ENCODE measurements around the gene ALDH1A1.

DNA sequence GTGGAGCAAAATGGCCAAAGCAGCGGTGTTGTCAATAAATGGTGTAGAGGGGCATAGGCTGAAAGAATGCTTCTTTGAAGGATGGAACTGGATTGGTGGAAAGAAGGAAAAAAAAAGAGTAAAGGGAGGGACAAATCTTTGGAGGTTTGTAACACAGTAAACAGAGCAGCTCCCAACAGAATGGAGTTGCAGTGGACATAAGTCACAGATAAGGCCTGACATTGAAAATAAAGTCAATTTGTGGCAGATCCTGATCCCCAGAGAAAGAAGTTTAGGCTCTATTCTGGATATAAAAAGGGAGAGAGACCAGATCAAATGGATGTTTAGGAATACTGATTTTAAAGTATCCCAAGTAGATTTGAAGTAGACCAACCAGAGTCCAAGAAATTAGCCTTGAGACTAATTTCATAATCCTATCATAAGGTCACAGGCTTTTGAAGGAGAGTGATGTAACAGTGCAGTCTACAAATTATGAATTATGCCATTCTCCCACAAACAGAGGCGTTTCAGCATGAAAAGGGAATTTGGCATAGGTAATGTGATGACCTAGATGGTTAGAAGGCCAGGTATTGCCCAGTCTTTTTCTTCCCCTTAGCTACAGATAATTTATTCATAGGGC is 8.9 kb downstream of the ALDH1A1 start:
- TF ChIP-seq, protein P1, sequence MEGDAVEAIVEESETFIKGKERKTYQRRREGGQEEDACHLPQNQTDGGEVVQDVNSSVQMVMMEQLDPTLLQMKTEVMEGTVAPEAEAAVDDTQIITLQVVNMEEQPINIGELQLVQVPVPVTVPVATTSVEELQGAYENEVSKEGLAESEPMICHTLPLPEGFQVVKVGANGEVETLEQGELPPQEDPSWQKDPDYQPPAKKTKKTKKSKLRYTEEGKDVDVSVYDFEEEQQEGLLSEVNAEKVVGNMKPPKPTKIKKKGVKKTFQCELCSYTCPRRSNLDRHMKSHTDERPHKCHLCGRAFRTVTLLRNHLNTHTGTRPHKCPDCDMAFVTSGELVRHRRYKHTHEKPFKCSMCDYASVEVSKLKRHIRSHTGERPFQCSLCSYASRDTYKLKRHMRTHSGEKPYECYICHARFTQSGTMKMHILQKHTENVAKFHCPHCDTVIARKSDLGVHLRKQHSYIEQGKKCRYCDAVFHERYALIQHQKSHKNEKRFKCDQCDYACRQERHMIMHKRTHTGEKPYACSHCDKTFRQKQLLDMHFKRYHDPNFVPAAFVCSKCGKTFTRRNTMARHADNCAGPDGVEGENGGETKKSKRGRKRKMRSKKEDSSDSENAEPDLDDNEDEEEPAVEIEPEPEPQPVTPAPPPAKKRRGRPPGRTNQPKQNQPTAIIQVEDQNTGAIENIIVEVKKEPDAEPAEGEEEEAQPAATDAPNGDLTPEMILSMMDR (IDR thresholded peaks at IDR 0.05): no peak
- TF ChIP-seq EZH2 (IDR thresholded peaks at IDR 0.05) (no peak), EZH2phosphoT487 (IDR thresholded peaks at IDR 0.05) (no peak)

Data from neural progenitor cell (in vitro differentiated cells).